Nephron (organoid): ENCODE data around the gene NCAM1.

ENCODE experiments used
- H3K27ac Mint-ChIP-seq, 3 experiments: 2 replicates each; pipeline ENCODE4 v1.8.0; 2020; ENCODE audit warnings: mixed read lengths in 3 of 3, mild to moderate bottlenecking in 2 of 3, moderate library complexity in 1 of 3
- H3K27me3 Mint-ChIP-seq: 2 replicates; pipeline ENCODE4 v1.8.0; 2021; ENCODE audit warnings: low read depth, mild to moderate bottlenecking, moderate library complexity, mixed read lengths
- H3K36me3 Mint-ChIP-seq: 2 replicates; pipeline ENCODE4 v1.8.0; 2020; ENCODE audit warnings: low read depth, mixed read lengths
- H3K4me1 Mint-ChIP-seq: 2 replicates; pipeline ENCODE4 v1.8.0; 2020; ENCODE audit warnings: mixed read lengths
- H3K4me3 Mint-ChIP-seq, 3 experiments: 2 replicates each; pipeline ENCODE4 v1.8.0; 2020; ENCODE audit warnings: mild to moderate bottlenecking in 3 of 3, mixed read lengths in 3 of 3, moderate library complexity in 2 of 3
- H3K9me3 Mint-ChIP-seq: 2 replicates; pipeline ENCODE4 v1.8.0; 2020; ENCODE audit warnings: mixed read lengths
- TF ChIP-seq, protein P1 (sequence below), 3 experiments: fragments of 200-600 bp; sonication (generic); IDR thresholded peaks; one replicate each; pipeline ENCODE4 v1.5.0; 2021; ENCODE audit warnings: antibody characterized with exemption in 3 of 3; ENCODE audit not compliant: unreplicated experiment in 3 of 3

The NCAM1 gene

DNA sequence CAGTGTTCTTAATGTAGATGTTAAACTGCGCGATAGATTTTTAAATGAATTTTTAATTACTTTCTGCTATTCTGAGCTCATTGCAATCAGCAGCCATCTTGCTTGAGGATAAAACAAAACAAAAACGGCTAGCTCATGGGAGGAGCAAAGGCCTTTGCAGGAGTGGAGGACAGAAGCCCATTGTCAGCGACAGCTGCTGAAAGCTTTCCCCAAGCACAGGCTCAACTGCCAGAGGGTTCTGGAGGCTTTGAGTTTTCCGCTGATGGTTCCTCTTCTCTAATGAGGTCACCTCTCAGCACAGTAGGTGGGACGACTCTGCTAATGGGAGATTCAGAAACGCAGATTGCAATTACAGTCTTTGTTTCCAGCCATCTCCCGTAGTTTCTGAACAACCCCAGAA is 186.0 kb downstream of the NCAM1 start:
- TF ChIP-seq, protein P1, sequence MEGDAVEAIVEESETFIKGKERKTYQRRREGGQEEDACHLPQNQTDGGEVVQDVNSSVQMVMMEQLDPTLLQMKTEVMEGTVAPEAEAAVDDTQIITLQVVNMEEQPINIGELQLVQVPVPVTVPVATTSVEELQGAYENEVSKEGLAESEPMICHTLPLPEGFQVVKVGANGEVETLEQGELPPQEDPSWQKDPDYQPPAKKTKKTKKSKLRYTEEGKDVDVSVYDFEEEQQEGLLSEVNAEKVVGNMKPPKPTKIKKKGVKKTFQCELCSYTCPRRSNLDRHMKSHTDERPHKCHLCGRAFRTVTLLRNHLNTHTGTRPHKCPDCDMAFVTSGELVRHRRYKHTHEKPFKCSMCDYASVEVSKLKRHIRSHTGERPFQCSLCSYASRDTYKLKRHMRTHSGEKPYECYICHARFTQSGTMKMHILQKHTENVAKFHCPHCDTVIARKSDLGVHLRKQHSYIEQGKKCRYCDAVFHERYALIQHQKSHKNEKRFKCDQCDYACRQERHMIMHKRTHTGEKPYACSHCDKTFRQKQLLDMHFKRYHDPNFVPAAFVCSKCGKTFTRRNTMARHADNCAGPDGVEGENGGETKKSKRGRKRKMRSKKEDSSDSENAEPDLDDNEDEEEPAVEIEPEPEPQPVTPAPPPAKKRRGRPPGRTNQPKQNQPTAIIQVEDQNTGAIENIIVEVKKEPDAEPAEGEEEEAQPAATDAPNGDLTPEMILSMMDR (IDR thresholded peaks at IDR 0.05; ENCODE audit: unreplicated experiment in 3 of 3), result no peak

DNA sequence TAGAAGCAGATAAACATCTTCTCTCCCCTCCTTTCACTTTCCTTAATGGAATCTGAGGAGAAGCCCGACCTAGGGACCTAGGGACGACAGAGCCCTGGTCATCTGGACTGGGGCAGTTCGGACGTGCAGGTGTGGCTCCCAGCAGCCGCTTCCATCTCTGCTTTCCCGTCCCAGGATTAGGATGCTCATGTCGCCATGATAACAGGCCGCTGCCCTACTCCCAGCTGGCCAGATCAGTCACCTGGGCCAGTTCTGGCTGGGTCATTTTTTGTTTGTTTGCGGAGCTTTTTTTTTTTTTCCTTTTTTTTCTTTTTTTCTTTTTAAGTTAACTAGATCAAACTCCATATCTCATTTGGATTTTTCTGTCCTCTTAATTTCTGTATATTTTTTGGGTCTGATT is 186.9 kb downstream of the NCAM1 start:
- Mint-ChIP-seq H3K36me3 (peaks cover 4% of the 10 kb centered on the region), H3K9me3 (no peaks in the 10 kb centered on the region), H3K27ac (peak overlapping the region in 1 of 3 experiments; percentile 81), H3K27me3 (no peaks in the 10 kb centered on the region), H3K4me3 (no peak overlapping the region), H3K4me1 (peaks cover 59% of the 10 kb centered on the region)
- TF ChIP-seq, protein P1 (IDR thresholded peaks at IDR 0.05; ENCODE audit: unreplicated experiment in 3 of 3), result no peak

More for the DNA sequence above, 186.0 kb downstream of the NCAM1 start:
- Mint-ChIP-seq H3K9me3 (no peaks in the 10 kb centered on the region), H3K27ac (peak overlapping the region; percentile 35 to 81 (median 67)), H3K27me3 (no peaks in the 10 kb centered on the region), H3K4me1 (peaks cover 62% of the 10 kb centered on the region), H3K36me3 (peaks cover 4% of the 10 kb centered on the region), H3K4me3 (peak overlapping the region in 1 of 3 experiments; percentile 45)

DNA sequence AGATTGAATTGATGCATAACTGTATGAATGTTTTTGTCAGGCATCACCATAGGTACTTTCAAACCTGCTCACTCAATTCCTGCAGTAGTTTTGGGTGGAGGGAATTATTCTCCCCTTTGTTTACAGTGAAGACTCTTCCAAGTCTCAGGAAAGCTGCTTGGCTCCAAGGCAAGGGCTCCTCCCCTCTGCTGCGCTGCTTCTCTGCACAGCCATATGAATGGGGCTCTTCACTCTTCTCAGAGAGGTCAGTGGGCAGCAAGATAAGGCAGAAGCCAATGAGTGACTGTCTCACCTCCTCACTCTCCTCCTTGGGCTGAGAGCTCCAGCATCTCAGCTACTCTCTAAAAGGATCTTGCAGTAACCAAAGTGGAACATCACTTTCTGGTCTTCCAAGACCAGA is 187.4 kb downstream of the NCAM1 start:
- Mint-ChIP-seq H3K27me3 (no peaks in the 10 kb centered on the region), H3K9me3 (no peaks in the 10 kb centered on the region), H3K4me3 (no peak overlapping the region), H3K27ac (no peak overlapping the region), H3K4me1 (peaks cover 58% of the 10 kb centered on the region), H3K36me3 (peaks cover 4% of the 10 kb centered on the region)
- TF ChIP-seq, protein P1 (IDR thresholded peaks at IDR 0.05; ENCODE audit: unreplicated experiment in 3 of 3), result no peak

DNA sequence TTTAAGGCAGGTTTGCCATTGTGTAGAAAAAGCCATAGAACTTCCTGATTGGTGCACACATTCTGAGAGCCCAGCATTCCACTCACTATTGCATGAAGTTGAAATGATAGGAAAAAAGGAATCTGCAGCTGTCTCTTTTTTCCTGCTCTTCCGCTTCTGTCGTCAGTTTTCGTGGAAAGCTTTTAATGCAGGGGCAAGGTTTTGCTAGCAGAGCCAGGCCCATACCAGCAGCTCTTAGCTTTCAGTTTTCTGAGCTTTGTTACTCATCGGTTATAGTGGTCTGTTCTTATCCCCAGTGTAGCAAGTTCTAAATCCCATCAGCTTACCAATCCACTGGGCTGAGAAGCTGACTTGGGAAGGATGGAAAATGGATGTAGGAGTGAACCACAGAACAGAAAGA is 190.3 kb downstream of the NCAM1 start:
- Mint-ChIP-seq H3K4me3 (no peak overlapping the region), H3K27me3 (no peaks in the 10 kb centered on the region), H3K36me3 (peaks cover 4% of the 10 kb centered on the region), H3K27ac (no peak overlapping the region), H3K9me3 (no peaks in the 10 kb centered on the region), H3K4me1 (peaks cover 46% of the 10 kb centered on the region)
- TF ChIP-seq, protein P1 (IDR thresholded peaks at IDR 0.05; ENCODE audit: unreplicated experiment in 3 of 3), result no peak

DNA sequence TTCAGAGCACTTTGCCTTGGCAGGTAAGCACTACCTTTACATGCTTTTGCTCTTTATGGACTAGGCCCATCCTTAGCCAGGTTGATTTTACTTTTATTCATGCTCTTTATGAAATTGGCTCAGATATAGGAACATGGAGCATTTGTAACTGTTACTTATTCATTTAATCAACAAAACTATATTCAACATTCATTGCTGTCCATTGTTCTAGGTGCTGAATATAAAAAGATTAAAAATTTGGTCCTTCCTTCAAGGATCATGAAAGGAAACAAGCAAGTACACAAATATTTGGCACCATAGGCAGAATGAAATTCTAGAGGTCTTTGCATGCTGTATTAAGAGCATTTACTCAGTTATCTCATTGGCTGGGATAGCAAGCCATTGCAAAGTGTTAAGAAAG is 191.3 kb downstream of the NCAM1 start:
- TF ChIP-seq, protein P1 (IDR thresholded peaks at IDR 0.05; ENCODE audit: unreplicated experiment in 3 of 3), result no peak
- H3K9me3 Mint-ChIP-seq, result no peaks in the 10 kb centered on the region
- peaks cover 37% of the 10 kb centered on the region for H3K4me1 Mint-ChIP-seq
- H3K36me3 Mint-ChIP-seq, result peaks cover 4% of the 10 kb centered on the region
- no peak overlapping the region for H3K27ac Mint-ChIP-seq
- no peaks in the 10 kb centered on the region for H3K27me3 Mint-ChIP-seq
- no peak overlapping the region for H3K4me3 Mint-ChIP-seq

DNA sequence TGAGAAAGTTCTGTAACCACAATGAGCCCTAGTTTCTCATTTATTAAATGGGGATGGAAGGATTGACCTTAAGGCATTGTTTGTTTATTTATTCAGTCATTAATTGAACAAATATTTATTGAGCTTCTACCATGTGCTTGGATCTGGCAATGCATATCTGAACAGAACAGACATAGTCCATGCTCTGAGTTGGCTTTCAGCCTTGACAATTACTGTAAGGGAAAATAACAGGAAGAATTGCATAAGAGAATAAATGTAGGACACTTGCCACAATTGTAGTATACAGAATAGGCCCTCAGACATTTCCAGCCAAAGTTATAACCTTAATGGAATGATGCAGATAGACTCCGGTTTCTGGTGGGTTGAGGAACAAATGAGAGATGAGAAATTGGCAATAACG is 192.6 kb downstream of the NCAM1 start:
- no peaks in the 10 kb centered on the region for H3K9me3 Mint-ChIP-seq
- peaks cover 8% of the 10 kb centered on the region for H3K36me3 Mint-ChIP-seq
- H3K4me3 Mint-ChIP-seq, result no peak overlapping the region
- peaks cover 31% of the 10 kb centered on the region for H3K4me1 Mint-ChIP-seq
- H3K27me3 Mint-ChIP-seq, result no peaks in the 10 kb centered on the region
- TF ChIP-seq, protein P1 (IDR thresholded peaks at IDR 0.05; ENCODE audit: unreplicated experiment in 3 of 3), result no peak
- no peak overlapping the region for H3K27ac Mint-ChIP-seq
